Activated naive CD4-positive, alpha-beta T cell treated with anti-CD3 and anti-CD28 coated beads for 36 hours (primary cell): ENCODE results near the gene ZNF423. TPM values are rescaled to one million over a fixed set of nuclear protein-coding genes. Genes with fewer than 3 reads are reported as not detected.

Experiments
- CTCF ChIA-PET: fragments of 350-600 bp; sonication (Branson Sonifier 250); formaldehyde crosslinking; loops from one replicate; lab custom pipeline; 2021; ENCODE audit warnings: antibody characterized with exemption; lab: Charles Lee
- DNase-seq: peaks from one replicate; pipeline ENCODE4 v3.0.0-alpha.2; 2020
- H3K27ac Mint-ChIP-seq: one replicate; pipeline ENCODE4 v1.8.0; 2021; ENCODE audit warnings: mild to moderate bottlenecking, mixed read lengths
- H3K27me3 Mint-ChIP-seq: one replicate; pipeline ENCODE4 v1.8.0; 2021; ENCODE audit warnings: low read depth, mixed read lengths
- H3K36me3 Mint-ChIP-seq: one replicate; pipeline ENCODE4 v1.8.0; 2021; ENCODE audit warnings: low read depth, mixed read lengths
- H3K4me1 Mint-ChIP-seq: one replicate; pipeline ENCODE4 v1.8.0; 2021; ENCODE audit warnings: low read depth, mixed read lengths
- H3K4me3 Mint-ChIP-seq: one replicate; pipeline ENCODE4 v1.8.0; 2021; ENCODE audit warnings: mild to moderate bottlenecking, moderate library complexity, mixed read lengths
- H3K9me3 Mint-ChIP-seq: one replicate; pipeline ENCODE4 v1.8.0; 2021; ENCODE audit warnings: mixed read lengths
- intact Hi-C: fragments of 100-400 bp; cut with micrococcal nuclease; formaldehyde crosslinking; loops from one replicate; pipeline ENCODE4 v1.15.1; 2023
- total RNA-seq, 2 experiments: library from RNA; stranded (reverse); gene quantifications; one replicate each; pipeline ENCODE4 v1.2.3, GENCODE V29; 2021

Gene ZNF423
- total RNA-seq, 2 experiments from 2014 or later, result 0.05 TPM; not detected in 1

DNA sequence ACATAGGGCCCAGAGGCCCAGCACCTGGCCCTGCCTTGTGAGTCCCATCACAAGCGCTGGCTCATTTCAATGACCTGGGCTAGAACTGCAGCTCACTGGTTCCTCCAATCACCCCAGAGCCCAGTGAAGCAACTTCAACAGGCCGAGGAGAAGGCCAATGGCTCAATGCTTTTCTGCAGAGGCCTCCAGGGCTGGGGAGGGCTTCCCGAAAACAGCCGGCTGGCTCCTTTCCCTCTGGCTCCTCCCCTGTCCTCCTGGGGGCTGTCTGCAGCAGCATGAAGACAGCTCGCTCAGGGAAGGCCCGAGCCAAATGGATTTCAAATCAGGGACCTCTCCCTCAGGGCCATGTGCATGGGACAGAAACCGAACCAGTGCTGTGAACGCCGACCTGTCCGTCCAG is 121.6 kb downstream of the ZNF423 start:
- Mint-ChIP-seq H3K27ac (no peak overlapping the region), H3K27me3 (no peaks in the 10 kb centered on the region), H3K36me3 (no peaks in the 10 kb centered on the region), H3K4me3 (no peak overlapping the region), H3K9me3 (peaks cover 5% of the 10 kb centered on the region), H3K4me1 (no peaks in the 10 kb centered on the region)
- CTCF ChIA-PET, result no interaction called here
- intact Hi-C loops, result no loop called here
- DNase-seq, result no peak

DNA sequence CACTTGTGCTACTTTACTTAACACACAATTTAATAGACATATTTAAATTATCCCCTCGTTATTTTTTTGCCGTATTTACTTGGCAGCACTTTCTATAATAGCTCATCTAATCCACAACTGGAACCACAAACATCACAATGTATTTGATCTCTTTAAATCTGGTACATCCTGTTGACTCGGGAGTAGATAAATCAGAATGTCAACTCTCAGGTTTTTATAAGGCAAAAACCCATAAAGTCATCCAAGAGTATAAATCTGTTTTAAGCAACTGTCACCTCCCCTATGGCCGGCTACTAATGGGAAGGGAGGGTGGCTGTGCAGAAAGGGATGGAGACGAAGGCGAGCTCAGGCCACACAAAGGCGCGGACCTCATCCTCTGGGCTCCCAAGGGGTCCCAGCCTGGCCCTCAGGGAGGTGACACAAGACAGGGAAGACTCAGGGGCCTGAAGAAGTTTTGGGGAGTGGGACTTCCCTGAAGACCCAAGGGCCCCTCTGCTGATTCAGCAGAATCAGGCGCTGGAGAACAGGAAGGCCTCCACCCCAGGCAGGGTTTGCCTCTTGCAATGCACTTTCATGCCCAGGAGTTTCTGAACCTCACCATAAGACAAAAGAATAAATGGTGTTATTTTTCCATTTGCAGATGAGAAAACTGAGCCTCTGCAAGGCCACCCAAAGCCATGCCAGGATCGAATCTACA is 122.5 kb downstream of the ZNF423 start:
- CTCF ChIA-PET, result no interaction called here
- Mint-ChIP-seq H3K36me3 (no peaks in the 10 kb centered on the region), H3K9me3 (peaks cover 5% of the 10 kb centered on the region), H3K4me1 (no peaks in the 10 kb centered on the region), H3K4me3 (no peak overlapping the region), H3K27me3 (no peaks in the 10 kb centered on the region), H3K27ac (no peak overlapping the region)
- intact Hi-C loops, result no loop called here
- no peak for DNase-seq

DNA sequence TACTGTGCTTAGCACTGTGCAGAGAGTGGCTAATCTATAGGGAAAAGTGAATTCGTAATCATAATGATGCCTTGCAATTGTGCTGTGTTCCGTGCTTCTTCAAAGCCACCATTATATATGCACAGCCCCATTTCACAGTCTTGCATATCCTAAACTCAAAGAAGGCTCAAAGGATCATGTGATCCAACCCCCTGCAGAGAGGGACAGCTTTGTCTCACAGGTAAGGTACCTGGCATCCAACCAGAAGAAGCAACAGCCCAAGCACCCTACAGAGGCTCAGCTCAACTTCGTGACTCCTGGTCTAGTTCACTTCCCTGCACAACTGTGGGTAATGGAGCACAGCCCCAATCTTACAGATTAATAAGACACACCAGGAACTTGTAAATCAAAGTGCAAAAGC is 124.0 kb downstream of the ZNF423 start:
- CTCF ChIA-PET, result no interaction called here

DNA sequence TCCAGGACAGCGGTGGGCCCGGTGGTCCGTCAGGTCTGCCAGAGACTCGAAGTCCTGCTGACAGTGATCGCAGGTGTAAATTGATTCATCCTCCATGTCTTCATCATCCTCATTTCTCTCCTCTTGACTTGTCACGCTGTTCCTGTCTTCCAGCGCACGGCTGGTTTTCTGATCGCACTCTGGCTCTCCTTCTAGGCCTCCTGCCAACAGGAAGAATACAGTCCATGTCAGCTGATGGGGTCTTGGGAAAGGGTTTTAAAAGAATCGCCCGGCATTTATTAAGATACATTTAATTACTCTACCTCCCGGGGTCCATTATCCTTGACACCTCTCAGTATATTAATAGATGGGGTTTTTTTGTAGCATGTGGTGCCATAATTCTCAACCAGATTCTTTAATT is 125.1 kb downstream of the ZNF423 start:
- Mint-ChIP-seq H3K4me3 (no peak overlapping the region), H3K36me3 (no peaks in the 10 kb centered on the region), H3K9me3 (peaks cover 5% of the 10 kb centered on the region), H3K4me1 (no peaks in the 10 kb centered on the region), H3K27me3 (no peaks in the 10 kb centered on the region), H3K27ac (no peak overlapping the region)
- CTCF ChIA-PET, result no interaction called here
- intact Hi-C loops, result no loop called here
- no peak for DNase-seq

More for the DNA sequence above, 124.0 kb downstream of the ZNF423 start:
- H3K4me3 Mint-ChIP-seq, result no peak overlapping the region
- H3K4me1 Mint-ChIP-seq, result no peaks in the 10 kb centered on the region
- no peak overlapping the region for H3K27ac Mint-ChIP-seq
- H3K36me3 Mint-ChIP-seq, result no peaks in the 10 kb centered on the region
- H3K27me3 Mint-ChIP-seq, result no peaks in the 10 kb centered on the region
- no peak for DNase-seq
- peaks cover 5% of the 10 kb centered on the region for H3K9me3 Mint-ChIP-seq
- intact Hi-C loops, result no loop called here

DNA sequence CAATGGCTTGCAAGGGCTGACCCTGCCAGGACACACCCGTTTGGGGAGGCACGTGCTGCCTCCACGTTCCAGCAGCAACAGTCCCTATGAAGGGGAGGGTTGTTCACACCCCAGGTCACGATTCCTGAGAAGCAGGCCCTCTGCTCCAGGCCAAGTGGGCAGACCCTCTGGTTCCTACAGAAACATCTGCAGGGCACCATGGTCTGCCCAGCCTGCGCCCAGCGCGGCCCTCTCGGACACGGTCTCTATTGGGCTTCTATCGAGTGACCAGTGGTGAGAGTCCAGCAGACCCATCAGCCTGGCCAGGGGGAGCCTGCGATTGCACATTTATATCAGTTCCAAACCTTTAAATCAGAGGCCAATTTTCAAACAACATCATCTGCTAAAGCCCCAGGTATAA is 128.3 kb downstream of the ZNF423 start:
- H3K9me3 Mint-ChIP-seq, result peaks cover 5% of the 10 kb centered on the region
- intact Hi-C loops, result no loop called here
- no peaks in the 10 kb centered on the region for H3K27me3 Mint-ChIP-seq
- H3K4me1 Mint-ChIP-seq, result no peaks in the 10 kb centered on the region
- CTCF ChIA-PET, result no interaction called here
- no peak overlapping the region for H3K4me3 Mint-ChIP-seq
- no peak for DNase-seq
- H3K27ac Mint-ChIP-seq, result no peak overlapping the region
- no peaks in the 10 kb centered on the region for H3K36me3 Mint-ChIP-seq

DNA sequence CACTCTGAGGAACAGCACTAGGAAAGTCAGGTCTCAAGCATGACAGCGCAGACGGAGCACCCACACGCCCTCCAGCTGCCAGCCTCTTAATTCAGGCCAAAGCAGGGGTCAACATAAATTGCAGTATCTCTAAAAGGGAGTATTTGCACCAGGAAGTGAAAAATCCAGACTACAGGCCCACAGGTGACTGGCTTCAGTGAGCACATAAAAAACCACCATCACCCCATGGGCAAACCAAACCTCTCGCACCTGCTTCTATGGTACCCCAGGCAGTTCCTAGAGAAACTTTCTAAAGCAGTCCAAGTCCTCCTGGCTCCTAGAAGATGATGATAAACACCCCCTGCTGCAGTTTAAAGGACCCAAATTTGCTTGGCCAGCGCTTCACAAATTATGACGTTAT is 129.8 kb downstream of the ZNF423 start:
- no peaks in the 10 kb centered on the region for H3K36me3 Mint-ChIP-seq
- no peak for DNase-seq

DNA sequence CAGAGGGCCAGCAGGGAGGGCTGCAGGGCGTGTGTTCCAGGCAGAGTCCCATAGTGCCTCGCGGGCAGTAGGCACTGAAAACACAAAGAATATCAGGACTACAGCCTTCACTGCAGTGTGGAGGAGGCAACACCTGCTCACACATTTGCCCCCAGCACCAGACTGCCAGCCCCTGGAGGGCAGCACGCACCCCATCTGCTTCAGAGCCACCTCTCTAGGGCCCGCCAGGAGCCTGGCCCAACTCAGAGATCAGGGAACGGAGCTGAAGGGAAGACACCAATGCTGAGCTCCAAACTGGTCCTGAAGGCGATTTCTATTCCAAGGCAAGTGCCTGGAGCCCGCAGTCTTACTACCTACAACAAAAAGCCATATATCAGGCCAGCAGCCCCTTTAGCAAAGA is 130.3 kb downstream of the ZNF423 start:
- Mint-ChIP-seq H3K9me3 (peaks cover 5% of the 10 kb centered on the region), H3K4me1 (no peaks in the 10 kb centered on the region), H3K27me3 (no peaks in the 10 kb centered on the region), H3K4me3 (no peak overlapping the region), H3K36me3 (no peaks in the 10 kb centered on the region), H3K27ac (no peak overlapping the region)
- intact Hi-C loops, result no loop called here
- CTCF ChIA-PET, result no interaction called here
- no peak for DNase-seq

More for the DNA sequence above, 129.8 kb downstream of the ZNF423 start:
- H3K27me3 Mint-ChIP-seq, result no peaks in the 10 kb centered on the region
- no peaks in the 10 kb centered on the region for H3K4me1 Mint-ChIP-seq
- no peak overlapping the region for H3K4me3 Mint-ChIP-seq
- peaks cover 5% of the 10 kb centered on the region for H3K9me3 Mint-ChIP-seq
- CTCF ChIA-PET, result no interaction called here
- H3K27ac Mint-ChIP-seq, result no peak overlapping the region
- intact Hi-C loops, result no loop called here

DNA sequence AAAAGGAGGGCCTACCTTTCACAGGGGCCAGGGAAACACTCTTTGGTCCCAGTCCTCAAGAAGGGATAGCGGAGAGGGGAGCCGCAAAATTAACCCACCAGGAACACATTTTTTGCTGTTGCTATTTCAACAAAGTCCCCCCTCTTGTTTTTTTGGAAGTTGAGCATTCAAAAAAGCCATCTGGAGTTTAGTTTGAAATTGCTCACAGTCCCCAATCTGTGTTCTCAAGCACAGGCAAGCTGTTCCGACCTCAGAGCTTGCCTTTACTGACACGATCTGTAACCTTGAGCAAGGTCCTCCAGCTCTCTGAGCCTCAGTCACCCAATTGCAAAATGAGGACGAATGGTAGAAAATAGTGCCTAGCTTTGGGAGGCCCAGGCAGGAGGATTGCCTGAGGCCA is 131.1 kb downstream of the ZNF423 start:
- CTCF ChIA-PET, result interaction anchor here (0.6 kb wide), 1 partner anchor 377 kb away, joined by 3 read pairs; no protein-coding TSS in a partner anchor
- no peak for DNase-seq
- Mint-ChIP-seq H3K4me3 (no peak overlapping the region), H3K27ac (no peak overlapping the region), H3K9me3 (peaks cover 2% of the 10 kb centered on the region), H3K4me1 (no peaks in the 10 kb centered on the region), H3K27me3 (no peaks in the 10 kb centered on the region), H3K36me3 (no peaks in the 10 kb centered on the region)
- intact Hi-C loops, result no loop called here

DNA sequence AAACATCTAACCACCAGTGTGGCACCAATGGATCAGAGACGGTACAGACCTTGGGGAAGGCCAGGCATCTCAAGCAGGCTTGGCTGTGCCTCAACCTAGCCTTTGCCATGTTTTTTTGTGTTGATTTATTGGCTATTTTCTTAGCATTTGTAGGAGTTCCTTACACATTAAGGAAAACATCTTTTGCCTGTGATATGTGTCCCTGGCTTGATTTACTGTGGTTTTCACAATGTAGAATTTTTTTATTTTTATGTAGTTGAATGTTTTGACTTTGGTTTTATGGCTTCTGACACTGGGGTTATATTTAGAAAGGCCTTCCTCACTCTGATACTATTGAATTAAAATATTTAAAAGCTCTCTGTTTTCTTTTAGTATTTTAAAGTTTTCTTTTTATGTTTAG is 132.6 kb downstream of the ZNF423 start:
- H3K36me3 Mint-ChIP-seq, result no peaks in the 10 kb centered on the region
- H3K27ac Mint-ChIP-seq, result no peak overlapping the region
- H3K9me3 Mint-ChIP-seq, result no peaks in the 10 kb centered on the region
- H3K4me1 Mint-ChIP-seq, result no peaks in the 10 kb centered on the region
- no peaks in the 10 kb centered on the region for H3K27me3 Mint-ChIP-seq
- intact Hi-C loops, result no loop called here
- CTCF ChIA-PET, result no interaction called here
- H3K4me3 Mint-ChIP-seq, result no peak overlapping the region
- no peak for DNase-seq

DNA sequence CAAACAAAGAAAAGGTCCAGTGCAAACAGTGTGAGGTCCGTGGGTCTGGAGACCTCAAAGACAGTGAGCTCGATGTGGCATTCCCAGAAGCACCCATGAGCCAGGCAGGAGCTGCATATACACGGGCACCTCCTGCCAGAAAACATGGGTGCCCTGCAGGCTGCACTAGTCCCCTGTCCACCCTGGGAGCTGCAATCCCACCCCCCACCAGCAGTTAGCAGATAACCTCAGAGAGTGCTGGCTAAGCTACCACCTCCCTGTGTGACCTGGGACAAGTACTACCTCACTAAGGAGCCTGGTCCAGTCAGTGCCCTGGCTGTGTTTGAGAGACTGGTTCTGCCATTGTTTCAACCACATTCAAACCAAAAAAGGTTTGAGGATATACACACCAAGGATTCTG is 135.7 kb downstream of the ZNF423 start:
- Mint-ChIP-seq H3K9me3 (no peaks in the 10 kb centered on the region), H3K27ac (no peak overlapping the region)
- CTCF ChIA-PET, result no interaction called here

DNA sequence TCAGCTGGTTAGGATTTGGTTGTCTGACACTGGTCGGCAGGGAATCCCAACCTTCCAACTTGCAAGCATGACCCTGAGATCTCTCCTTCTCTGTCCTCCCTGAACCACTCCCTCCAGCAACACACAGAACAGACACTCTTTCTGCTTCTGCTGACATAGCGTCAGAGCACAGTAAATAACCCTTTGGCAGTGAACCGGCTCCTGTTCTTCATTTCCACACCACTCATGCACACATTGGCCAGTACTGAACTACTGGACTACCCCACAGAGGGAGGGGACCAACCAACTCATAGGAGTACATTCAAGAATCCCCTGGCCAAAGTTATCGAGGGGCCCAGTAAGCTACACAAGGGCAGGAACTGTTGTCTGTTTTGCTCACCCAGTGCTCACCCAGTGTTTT is 138.2 kb downstream of the ZNF423 start:
- intact Hi-C loops, result no loop called here
- no peaks in the 10 kb centered on the region for H3K36me3 Mint-ChIP-seq
- no peak for DNase-seq
- no peaks in the 10 kb centered on the region for H3K4me1 Mint-ChIP-seq
- no peak overlapping the region for H3K4me3 Mint-ChIP-seq
- no peak overlapping the region for H3K27ac Mint-ChIP-seq
- no peaks in the 10 kb centered on the region for H3K27me3 Mint-ChIP-seq
- CTCF ChIA-PET, result no interaction called here
- H3K9me3 Mint-ChIP-seq, result no peaks in the 10 kb centered on the region

More for the DNA sequence above, 135.7 kb downstream of the ZNF423 start:
- Mint-ChIP-seq H3K27me3 (no peaks in the 10 kb centered on the region), H3K4me1 (no peaks in the 10 kb centered on the region), H3K4me3 (no peak overlapping the region), H3K36me3 (no peaks in the 10 kb centered on the region)
- intact Hi-C loops, result no loop called here
- DNase-seq, result no peak

DNA sequence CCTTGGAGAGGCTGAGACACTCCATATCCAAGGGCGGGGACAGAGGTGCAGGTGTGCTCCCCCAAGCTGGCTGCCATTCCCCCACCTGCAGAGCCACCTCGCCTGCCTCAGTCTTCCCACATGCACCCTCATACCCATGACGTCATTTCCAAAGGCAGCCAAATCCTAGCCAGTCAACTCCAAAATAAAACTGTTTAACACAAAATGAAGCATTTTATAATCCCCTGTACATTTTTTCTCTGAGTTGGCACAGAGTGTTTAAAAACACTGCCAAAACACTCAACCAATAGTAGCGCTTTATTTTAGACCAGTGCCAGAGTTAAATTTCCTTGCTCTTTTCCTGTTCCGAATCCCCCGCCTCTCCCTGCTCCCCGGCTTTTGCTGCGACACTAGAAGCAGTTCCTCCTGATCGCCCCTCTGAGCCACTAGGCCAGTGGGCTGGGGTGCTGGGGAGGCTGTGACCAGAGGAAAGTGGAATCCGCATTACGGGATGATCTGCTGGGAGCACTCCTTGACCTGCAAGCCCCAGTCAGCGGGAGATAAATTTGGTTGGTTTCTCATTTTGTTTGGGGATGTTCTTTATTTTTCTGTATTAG is 139.5 kb downstream of the ZNF423 start:
- Mint-ChIP-seq H3K27ac (no peak overlapping the region), H3K4me1 (no peaks in the 10 kb centered on the region), H3K27me3 (no peaks in the 10 kb centered on the region), H3K9me3 (no peaks in the 10 kb centered on the region), H3K36me3 (no peaks in the 10 kb centered on the region), H3K4me3 (no peak overlapping the region)
- DNase-seq, result no peak
- intact Hi-C loops, result no loop called here
- CTCF ChIA-PET, result no interaction called here

DNA sequence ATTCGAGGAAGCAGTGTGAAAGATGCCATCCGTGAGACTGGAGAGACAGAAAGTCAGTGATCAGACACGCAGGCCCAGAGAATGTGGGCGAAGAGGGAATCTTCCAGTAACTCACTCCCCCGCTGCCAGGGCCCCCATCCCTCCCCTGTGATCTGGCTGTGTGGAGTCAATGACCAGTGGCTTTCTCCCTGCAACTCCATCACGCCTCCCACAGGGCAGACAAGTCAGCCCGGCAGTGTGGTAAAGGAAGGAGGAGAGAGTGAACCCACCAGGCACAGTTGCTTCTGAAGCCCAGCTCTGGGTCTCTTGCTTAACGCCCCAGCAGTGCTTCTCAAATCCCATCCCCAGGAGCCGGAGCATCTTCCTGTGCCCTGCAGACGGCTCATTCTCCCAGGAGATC is 142.1 kb downstream of the ZNF423 start:
- Mint-ChIP-seq H3K36me3 (no peaks in the 10 kb centered on the region), H3K4me1 (no peaks in the 10 kb centered on the region), H3K4me3 (no peak overlapping the region), H3K27me3 (no peaks in the 10 kb centered on the region), H3K9me3 (no peaks in the 10 kb centered on the region), H3K27ac (no peak overlapping the region)
- DNase-seq, result no peak
- intact Hi-C loops, result no loop called here
- CTCF ChIA-PET, result no interaction called here
